SK-N-SH treated with all-trans-retinoic acid at 6 μM for 48 hours (cell line): ENCODE data around the gene KIAA0753.

Experiments
- ARNTL ChIP-seq: fragments of 450-650 bp; formaldehyde crosslinking; IDR thresholded peaks from 2 replicates; pipeline ENCODE4 v1.5.0; 2020; ENCODE audit warnings: low read depth, mild to moderate bottlenecking, moderate library complexity, borderline replicate concordance
- BACH2 ChIP-seq: fragments of 250-450 bp; sonication (Bioruptor Pico); IDR thresholded peaks from 2 replicates; pipeline ENCODE4 v1.9.0; 2021; ENCODE audit warnings: mild to moderate bottlenecking, borderline replicate concordance
- ESRRG ChIP-seq: fragments of 250-450 bp; sonication (Bioruptor Pico); IDR thresholded peaks from 2 replicates; pipeline ENCODE4 v1.6.1; 2021; ENCODE audit warnings: mild to moderate bottlenecking
- GLIS3 ChIP-seq: fragments of 250-450 bp; sonication (Bioruptor Pico); IDR thresholded peaks from 2 replicates; pipeline ENCODE4 v1.5.0; 2020; ENCODE audit warnings: mild to moderate bottlenecking, moderate library complexity
- ISL1 ChIP-seq: fragments of 250-450 bp; sonication (Bioruptor Pico); IDR thresholded peaks from 2 replicates; pipeline ENCODE4 v2.1.2; 2022; ENCODE audit warnings: mild to moderate bottlenecking, moderate library complexity
- SNAI2 ChIP-seq: fragments of 250-450 bp; sonication (Bioruptor Pico); IDR thresholded peaks from 2 replicates; pipeline ENCODE4 v1.5.0; 2020; ENCODE audit warnings: mild to moderate bottlenecking, moderate library complexity
- TCF4 ChIP-seq: fragments of 250-450 bp; sonication (Bioruptor Pico); IDR thresholded peaks from 2 replicates; pipeline ENCODE4 v1.8.0; 2021; ENCODE audit warnings: mild to moderate bottlenecking, moderate library complexity, borderline replicate concordance
- TOX ChIP-seq: fragments of 250-450 bp; sonication (Bioruptor Pico); IDR thresholded peaks from 2 replicates; pipeline ENCODE4 v1.8.0; 2021; ENCODE audit warnings: mild to moderate bottlenecking, moderate library complexity, borderline replicate concordance
- ZC3H10 ChIP-seq: fragments of 250-450 bp; sonication (Bioruptor Pico); IDR thresholded peaks from 2 replicates; pipeline ENCODE4 v1.5.1; 2021; ENCODE audit warnings: mild to moderate bottlenecking, moderate library complexity
- ZFP3 ChIP-seq: fragments of 250-450 bp; sonication (Bioruptor Pico); IDR thresholded peaks from 2 replicates; pipeline ENCODE4 v1.5.0; 2020; ENCODE audit warnings: mild to moderate bottlenecking, moderate library complexity
- ZFP30 ChIP-seq: fragments of 450-650 bp; formaldehyde crosslinking; IDR thresholded peaks from 2 replicates; pipeline ENCODE4 v1.5.0; 2022; ENCODE audit warnings: mild to moderate bottlenecking, moderate library complexity
- ZNF8 ChIP-seq: fragments of 450-650 bp; formaldehyde crosslinking; IDR thresholded peaks from 2 replicates; pipeline ENCODE4 v1.5.0; 2020; ENCODE audit warnings: mild to moderate bottlenecking, moderate library complexity
- TF ChIP-seq, protein P1 (sequence below): fragments of 250-450 bp; sonication (Bioruptor Pico); IDR thresholded peaks from 2 replicates; pipeline ENCODE4 v1.8.0; 2020; ENCODE audit warnings: mild to moderate bottlenecking, moderate library complexity, borderline replicate concordance

DNA sequence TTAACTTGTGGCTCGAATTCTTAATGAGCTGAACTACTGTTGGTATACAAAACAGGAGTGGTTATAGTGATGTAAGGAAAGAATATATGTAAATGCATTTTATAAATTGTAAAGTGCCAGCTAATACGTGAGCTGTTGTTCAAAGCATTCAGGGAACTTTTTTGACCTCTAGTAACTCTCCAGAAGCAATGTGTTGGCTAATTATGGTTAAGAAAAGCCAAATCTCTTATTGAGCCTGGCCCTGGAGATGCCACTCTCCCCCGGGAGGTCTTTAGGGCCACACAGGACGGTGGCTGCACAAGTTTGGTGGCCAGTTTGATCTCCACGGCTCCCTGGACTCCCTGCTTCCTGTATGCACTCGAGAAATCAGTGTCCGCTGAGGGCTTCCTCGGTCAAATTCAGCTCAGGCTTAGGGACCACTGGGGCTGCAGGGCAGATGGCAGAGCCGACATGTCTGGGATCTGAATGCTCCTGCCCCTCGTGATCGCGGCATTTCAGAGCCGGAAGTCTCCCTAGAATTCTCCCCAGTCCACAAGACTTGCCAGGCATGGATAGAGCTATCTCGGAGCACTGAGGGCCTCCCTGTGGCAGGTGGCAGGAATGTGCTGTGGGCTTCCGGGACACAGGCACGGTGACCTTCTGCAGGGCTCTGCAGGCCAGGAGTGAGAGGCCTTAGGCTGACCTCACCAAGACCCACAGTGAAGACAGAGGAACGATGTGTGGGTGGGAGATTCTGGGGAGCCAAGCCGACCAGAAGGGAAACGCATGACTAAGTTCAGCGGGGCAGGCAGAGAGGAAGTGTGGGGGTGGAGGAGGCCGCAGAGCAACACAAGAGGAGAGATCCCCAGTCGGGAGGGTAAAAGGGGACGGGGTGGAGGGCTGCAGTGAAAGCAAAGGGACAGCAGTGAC lies 65.6 kb downstream of the KIAA0753 start:
- TF ChIP-seq ARNTL (no peak), BACH2 (CRISPR knock-in tag) (no peak), ESRRG (CRISPR knock-in tag) (no peak), ZFP3 (CRISPR knock-in tag) (no peak), GLIS3 (CRISPR knock-in tag) (no peak), TCF4 (CRISPR knock-in tag) (no peak), ZFP30 (no peak), ISL1 (no peak), TOX (CRISPR knock-in tag) (no peak), ZNF8 (CRISPR knock-in tag) (no peak), ZC3H10 (CRISPR knock-in tag) (no peak), SNAI2 (CRISPR knock-in tag) (no peak)
- TF ChIP-seq, protein P1, sequence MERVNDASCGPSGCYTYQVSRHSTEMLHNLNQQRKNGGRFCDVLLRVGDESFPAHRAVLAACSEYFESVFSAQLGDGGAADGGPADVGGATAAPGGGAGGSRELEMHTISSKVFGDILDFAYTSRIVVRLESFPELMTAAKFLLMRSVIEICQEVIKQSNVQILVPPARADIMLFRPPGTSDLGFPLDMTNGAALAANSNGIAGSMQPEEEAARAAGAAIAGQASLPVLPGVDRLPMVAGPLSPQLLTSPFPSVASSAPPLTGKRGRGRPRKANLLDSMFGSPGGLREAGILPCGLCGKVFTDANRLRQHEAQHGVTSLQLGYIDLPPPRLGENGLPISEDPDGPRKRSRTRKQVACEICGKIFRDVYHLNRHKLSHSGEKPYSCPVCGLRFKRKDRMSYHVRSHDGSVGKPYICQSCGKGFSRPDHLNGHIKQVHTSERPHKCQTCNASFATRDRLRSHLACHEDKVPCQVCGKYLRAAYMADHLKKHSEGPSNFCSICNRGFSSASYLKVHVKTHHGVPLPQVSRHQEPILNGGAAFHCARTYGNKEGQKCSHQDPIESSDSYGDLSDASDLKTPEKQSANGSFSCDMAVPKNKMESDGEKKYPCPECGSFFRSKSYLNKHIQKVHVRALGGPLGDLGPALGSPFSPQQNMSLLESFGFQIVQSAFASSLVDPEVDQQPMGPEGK (CRISPR knock-in tag): no peak
